HK-2 (cell line): ENCODE results near the gene SAMD11.

ENCODE experiments used
- DNase-seq: peaks from one replicate; pipeline ENCODE4 v3.0.0-alpha.2; 2018; ENCODE audit not compliant: unreplicated experiment

SAMD11 gene

GRCh38 chr1:931380-932172 is 7.9 kb downstream of the SAMD11 start:
- DNase-seq = no peak

DNA sequence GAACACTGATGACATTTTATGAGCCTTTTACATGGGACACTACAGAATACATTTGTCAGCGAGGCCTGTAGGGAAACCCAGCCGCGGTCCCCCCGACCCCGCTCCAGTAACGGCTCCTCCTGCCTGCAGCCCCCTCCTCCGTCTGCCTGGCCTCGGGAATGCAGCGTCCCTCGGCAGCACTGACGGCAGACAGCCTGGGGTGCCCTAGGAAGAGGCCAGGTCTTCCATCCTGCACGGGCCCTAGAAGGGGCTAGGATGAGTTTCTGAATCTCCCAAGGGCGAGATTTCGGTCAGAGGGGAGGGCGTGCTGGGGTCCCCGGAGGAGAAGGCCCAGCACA is 8.4 kb downstream of the SAMD11 start:
- DNase-seq = no peak

DNA sequence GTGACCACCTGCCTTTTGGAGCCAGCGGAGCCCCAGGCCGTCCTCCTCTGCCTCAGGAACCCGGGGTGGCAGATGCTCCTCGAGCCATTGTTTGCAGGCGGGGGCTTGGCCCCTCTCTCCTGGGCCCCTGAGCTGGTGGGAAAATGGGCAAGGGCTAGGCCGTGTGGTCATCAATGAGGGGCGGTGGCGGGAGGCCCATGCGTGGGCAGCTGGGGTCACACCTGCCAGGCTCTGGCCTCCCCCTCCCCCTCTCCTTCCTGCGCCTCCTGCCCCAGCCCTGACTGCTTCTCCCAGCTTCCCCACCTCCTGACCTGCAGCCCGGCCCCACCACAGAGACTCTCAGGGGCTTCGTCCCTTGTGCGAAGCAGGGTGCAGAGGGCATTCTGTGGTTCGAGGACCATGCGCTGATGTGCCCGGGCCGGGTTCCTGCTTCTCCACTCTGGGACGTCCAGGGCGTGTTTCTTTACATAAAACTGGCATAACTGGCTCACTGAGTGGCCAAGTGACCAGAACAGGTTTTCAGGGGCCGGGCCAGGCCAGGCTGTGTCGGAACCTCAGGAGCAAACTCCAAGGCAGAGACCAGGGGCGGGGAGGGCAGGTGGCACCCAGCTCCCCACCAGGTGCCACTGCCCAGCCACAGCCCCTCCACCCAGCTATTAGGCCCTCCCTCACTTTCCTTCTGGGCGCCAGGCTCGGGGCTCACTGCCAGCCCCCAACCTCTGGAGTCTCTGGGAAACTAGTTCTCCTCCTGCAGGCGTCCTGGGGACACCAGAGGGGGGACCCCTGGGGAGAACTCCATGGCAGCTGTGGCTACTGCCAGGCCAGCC is 9.3 kb downstream of the SAMD11 start:
- DNase-seq = no peak

GRCh38 chr1:933603-933940 is 9.8 kb downstream of the SAMD11 start:
- no peak for DNase-seq

- DNase-seq = no peak
Observed at GRCh38 chr1:934991-935750, 11.4 kb downstream of the SAMD11 start.

DNA sequence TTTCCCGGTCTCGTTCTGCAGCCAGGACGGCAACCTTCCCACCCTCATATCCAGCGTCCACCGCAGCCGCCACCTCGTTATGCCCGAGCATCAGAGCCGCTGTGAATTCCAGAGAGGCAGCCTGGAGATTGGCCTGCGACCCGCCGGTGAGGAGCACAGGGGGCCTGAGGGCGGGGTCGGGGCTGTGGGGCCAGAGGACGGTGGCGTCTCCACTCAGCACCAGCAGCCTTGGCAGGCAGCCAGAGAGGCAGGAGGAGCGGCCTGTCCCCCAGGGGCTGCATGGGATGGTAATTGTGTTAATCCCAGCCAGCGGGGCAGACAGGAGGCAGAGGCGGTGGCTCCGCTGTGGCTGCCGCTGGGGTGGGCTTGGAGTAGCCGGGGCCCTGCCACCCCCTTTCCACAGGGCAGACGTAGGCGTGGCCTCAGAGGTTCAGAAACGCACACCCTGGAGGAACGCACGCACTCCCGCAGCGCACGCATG is 12.1 kb downstream of the SAMD11 start:
- no peak for DNase-seq

DNA sequence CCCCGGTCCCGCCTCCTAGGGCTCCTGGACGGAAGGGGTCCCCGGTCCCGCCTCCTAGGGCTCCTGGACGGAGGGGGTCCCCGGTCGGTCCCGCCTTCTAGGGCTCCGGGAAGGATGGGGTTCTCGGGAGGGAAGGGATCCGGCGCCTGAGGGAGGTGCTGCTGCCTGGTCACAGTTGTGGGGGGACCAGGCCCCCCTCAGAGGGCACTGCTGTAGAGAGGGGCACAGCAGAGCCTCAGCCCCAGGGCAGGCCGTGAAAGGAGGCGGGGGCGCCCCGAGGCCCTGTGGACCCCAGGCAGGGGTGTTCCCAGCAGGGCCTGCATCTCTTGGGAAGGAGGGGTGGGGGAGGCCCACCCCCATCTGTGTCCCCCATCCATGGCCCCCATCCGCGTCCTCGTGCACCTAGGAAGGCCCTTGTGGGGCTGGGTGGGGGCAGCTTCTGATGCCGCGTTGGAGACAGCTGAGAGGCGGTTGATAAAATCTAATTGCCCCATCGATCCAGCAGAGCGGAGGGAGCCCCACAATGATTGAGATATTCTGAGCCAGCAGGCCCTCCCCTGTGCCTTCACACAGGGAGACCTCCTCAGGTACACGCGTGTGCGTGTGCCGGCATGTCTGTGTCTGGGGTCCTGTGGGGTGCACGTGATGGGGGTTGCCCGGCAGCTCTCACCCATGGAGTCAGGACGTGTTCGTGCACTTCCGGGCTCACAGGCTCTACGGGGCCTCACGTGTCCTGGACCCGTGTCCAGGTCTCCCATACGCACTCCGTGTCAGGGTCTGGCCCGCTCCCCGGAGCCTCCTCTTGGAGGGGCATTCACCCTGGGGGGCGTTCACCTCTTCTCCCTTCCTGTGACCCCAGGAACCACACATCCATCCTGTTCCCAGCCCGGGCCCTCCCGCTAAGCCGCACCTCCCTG is 12.9 kb downstream of the SAMD11 start:
- no peak for DNase-seq

- no peak for DNase-seq
Observed at GRCh38 chr1:937521-937920, 13.8 kb downstream of the SAMD11 start.

DNA sequence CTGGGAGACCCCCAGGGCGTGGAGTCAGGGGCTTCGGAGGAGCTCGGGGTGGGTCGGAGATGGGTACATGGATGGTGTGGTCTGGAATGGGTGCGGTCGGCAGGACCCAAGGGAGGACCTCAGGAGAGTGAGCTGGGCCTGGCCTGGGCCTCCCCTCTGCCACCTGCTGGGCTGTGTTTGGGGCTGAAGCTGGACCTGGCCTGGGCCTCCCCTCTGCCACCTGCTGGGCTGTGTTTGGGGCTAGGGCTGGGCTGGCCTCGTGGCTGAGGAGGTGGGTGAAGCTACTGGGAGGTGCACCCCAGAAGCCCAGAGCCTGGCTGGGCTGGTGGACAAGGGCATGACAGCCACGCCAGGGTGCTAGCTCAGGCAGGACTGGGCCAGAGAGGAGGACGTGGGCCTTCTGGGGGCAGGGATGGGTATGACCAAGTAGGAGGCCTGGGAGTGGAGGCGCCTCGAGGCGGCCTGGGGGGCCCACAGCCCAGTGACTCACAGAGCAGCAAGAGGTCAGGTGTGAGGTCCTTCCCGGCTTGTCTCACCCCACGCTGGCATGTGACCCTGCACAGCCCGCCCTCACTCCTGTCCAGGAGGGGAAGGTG is 14.5 kb downstream of the SAMD11 start:
- DNase-seq = peak; percentile 89

DNA sequence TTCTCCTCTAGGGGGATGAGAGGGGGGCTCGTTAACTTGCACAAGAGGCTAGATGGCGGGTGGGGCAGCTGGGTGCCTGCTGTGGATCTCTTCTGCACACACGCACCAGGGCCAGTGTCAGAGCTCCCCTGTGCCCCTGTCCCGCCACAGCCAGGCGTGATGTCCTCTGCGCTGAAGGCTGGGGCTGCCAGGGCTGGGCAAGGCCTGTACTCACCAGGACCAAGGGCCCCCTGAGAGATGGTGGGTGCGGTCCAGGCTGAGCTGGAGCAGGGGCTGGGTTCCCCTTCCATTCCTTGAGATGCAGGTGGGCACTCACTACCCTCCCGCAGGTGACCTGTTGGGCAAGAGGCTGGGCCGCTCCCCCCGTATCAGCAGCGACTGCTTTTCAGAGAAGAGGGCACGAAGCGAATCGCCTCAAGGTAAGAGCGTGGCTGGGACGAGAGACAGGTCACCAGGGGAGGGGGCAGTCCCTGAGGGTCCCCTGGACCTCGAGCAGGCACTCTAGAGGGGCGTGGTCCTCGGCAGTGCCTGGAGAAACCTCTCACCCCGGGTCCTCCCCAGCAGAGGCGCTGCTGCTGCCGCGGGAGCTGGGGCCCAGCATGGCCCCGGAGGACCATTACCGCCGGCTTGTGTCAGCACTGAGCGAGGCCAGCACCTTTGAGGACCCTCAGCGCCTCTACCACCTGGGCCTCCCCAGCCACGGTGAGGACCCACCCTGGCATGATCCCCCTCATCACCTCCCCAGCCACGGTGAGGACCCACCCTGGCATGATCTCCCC is 15.2 kb downstream of the SAMD11 start:
- DNase-seq = no peak

- DNase-seq = no peak
Observed at GRCh38 chr1:939511-940106, 15.9 kb downstream of the SAMD11 start.

DNA sequence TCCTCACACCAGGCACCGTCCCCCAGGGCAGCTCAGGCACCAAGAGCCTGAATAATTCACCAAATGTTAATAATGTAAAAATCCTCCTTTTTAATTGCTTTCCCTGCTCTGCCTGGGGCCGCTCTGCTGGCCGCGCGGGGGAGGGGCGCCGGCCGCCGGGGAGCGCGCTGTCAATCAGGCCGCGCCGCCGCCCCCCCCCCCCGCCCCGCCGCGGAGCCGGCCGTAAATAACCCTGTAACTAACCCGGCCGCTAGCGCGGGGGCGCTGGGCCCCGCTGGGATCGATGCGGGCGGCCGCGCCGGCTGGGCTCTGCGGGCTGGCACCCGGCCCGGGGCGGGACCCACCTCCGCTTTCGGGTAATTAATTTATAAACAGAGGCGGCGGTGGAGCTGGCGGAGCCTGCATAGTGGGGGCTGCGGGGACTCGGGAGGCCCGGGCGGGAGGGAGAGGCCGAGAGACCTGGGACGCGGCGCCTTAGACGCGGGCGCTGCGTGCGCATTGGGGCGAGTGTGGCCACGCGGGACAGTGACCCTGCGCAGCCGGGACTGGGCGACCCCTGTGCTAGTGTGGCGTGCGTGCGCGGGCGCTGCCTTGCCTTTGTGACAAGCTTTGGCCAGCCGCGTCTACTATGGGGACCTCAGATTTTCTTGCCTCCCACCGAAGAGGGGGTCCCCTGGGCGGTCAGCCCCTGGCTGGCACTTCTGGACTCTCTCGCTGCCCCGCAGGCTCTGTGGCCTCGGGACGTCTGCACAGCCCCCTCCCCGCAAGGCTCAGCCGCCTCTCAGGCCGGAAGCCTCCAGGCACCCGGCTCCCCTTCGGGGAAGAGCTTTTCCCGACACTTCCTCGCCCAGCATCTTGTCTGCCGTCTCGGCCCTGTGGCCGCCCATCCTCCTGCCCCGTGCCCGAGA is 16.6 kb downstream of the SAMD11 start:
- peak; percentile 89 for DNase-seq

- DNase-seq = no peak
Observed at GRCh38 chr1:941015-941587, 17.4 kb downstream of the SAMD11 start.

DNA sequence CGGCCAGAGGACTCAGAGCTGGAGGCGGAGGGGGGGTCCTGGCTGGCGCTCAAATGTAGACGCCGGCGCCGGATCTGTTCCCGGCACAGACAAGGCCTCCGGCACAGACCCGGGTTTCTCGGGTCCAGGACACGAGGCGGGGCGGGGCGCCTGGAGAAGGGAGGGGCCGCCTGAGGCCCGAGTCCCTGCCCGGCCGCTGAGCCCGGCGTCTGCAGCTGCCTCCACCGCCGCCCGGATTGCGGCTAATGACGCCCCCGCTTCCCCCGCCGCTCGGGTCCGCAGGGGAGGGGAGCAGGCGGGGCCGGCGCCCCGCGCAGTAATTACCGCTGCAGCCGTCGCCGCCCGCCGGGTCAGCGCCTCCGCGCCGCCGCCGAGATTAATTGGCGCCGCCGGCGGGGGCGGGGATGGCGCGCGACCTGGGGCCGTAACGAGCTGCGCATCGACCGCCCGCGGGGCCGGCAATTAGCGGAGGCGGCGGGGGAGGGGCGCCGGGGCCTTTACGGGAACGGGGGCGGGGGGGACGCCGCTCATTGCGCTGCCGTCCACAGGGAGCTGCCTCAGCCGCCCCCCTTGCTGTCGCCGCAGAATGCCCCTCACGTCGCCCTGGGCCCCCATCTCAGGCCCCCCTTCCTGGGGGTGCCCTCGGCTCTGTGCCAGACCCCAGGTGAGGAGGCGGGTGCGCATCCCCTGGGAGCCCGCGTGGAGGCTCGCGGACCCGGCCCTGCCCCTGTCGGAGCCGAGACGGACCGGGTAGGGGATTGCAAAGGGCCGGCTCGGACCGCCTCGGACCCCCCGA is 18.1 kb downstream of the SAMD11 start:
- peak; percentile 82 for DNase-seq

DNA sequence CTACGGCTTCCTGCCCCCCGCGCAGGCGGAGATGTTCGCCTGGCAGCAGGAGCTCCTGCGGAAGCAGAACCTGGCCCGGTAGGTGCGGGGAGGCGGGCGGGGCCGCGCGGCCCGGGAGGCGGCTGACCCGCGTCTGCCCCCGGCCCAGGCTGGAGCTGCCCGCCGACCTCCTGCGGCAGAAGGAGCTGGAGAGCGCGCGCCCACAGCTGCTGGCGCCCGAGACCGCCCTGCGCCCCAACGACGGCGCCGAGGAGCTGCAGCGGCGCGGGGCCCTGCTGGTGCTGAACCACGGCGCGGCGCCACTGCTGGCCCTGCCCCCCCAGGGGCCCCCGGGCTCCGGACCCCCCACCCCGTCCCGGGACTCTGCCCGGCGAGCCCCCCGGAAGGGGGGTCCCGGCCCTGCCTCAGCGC is 18.7 kb downstream of the SAMD11 start:
- DNase-seq = no peak

DNA sequence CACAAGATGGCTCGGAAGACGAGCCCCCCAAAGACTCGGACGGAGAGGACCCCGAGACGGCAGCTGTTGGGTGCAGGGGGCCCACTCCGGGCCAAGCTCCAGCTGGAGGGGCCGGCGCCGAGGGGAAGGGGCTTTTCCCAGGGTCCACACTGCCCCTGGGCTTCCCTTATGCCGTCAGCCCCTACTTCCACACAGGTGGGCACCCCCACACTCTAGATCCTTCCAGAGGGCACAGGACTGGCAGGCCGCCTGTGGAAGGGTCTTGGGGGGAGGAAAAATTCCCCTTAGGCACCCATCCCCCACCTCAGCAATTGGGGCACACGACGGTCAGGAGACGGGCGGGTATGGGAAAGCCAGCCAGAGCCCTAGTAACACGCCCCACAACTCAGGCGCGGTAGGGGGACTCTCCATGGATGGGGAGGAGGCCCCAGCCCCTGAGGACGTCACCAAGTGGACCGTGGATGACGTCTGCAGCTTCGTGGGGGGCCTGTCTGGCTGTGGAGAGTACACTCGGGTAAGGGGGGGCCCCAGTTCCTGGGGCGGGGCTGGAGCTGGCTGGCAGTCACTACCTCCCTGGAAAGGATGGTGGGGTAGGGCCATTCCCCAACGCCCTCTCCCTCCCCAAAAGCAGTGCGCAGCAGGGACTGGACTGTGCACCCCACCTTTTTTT is 19.3 kb downstream of the SAMD11 start:
- DNase-seq = no peak
